Progenitor cell of endocrine pancreas (in vitro differentiated cells): Measurements from ENCODE around the gene PTPRM. TPM values are rescaled to one million over a fixed set of nuclear protein-coding genes. Genes with fewer than 3 reads are reported as not detected.
A peak's percentile ranks its signal among the peaks of the same experiment; 100 is the strongest.

Source experiments
- DNase-seq: peaks from one replicate; pipeline ENCODE4 v3.0.0; 2021; ENCODE audit warnings: low spot score; ENCODE audit not compliant: unreplicated experiment
- H3K27ac Mint-ChIP-seq: 2 replicates; pipeline ENCODE4 v1.8.0; 2021; ENCODE audit warnings: mild to moderate bottlenecking, moderate library complexity, mixed read lengths
- H3K27me3 Mint-ChIP-seq: 2 replicates; pipeline ENCODE4 v1.8.0; 2021; ENCODE audit warnings: mixed read lengths
- H3K36me3 Mint-ChIP-seq: 2 replicates; pipeline ENCODE4 v1.8.0; 2022; ENCODE audit warnings: mixed read lengths; ENCODE audit not compliant: insufficient read depth
- H3K4me1 Mint-ChIP-seq: 2 replicates; pipeline ENCODE4 v1.8.0; 2021; ENCODE audit warnings: low read depth, mixed read lengths
- H3K4me3 Mint-ChIP-seq: 2 replicates; pipeline ENCODE4 v1.8.0; 2021; ENCODE audit warnings: low read depth, mild to moderate bottlenecking, moderate library complexity, mixed read lengths
- H3K9me3 Mint-ChIP-seq: 2 replicates; pipeline ENCODE4 v1.8.0; 2021; ENCODE audit warnings: low read depth, mixed read lengths
- CTCF ChIP-seq: fragments of 200-600 bp; sonication (generic); IDR thresholded peaks from one replicate; pipeline ENCODE4 v1.5.0; 2021; ENCODE audit warnings: antibody characterized with exemption, mild to moderate bottlenecking; ENCODE audit not compliant: unreplicated experiment
- total RNA-seq: library from RNA; stranded (reverse); gene quantifications from 2 replicates; pipeline ENCODE4 v1.2.1, GENCODE V29; 2021

PTPRM gene
- total RNA-seq, 1 donor from 2014 or later: 23.2 TPM

GRCh38 chr18:8423051-8423557 lies 856.0 kb downstream of the PTPRM start:
- peaks cover 3% of the 10 kb centered on the region for H3K9me3 Mint-ChIP-seq
- H3K4me3 Mint-ChIP-seq: no peak overlapping the region
- no peak overlapping the region for H3K27ac Mint-ChIP-seq
- no peaks in the 10 kb centered on the region for H3K4me1 Mint-ChIP-seq
- peaks cover 3% of the 10 kb centered on the region for H3K27me3 Mint-ChIP-seq
- no peaks in the 10 kb centered on the region for H3K36me3 Mint-ChIP-seq
- no peak for DNase-seq
- no peak for TF ChIP-seq CTCF

GRCh38 chr18:8424481-8424880 lies 857.4 kb downstream of the PTPRM start:
- TF ChIP-seq CTCF: no peak
- peaks cover 3% of the 10 kb centered on the region for H3K9me3 Mint-ChIP-seq
- no peaks in the 10 kb centered on the region for H3K4me1 Mint-ChIP-seq
- H3K4me3 Mint-ChIP-seq: no peak overlapping the region
- no peak for DNase-seq
- no peaks in the 10 kb centered on the region for H3K36me3 Mint-ChIP-seq
- no peak overlapping the region for H3K27ac Mint-ChIP-seq
- H3K27me3 Mint-ChIP-seq: peaks cover 3% of the 10 kb centered on the region

- no peak for TF ChIP-seq CTCF
- H3K27ac Mint-ChIP-seq: no peak overlapping the region
- H3K36me3 Mint-ChIP-seq: no peaks in the 10 kb centered on the region
- no peak overlapping the region for H3K4me3 Mint-ChIP-seq
- H3K27me3 Mint-ChIP-seq: peaks cover 3% of the 10 kb centered on the region
- peaks cover 3% of the 10 kb centered on the region for H3K9me3 Mint-ChIP-seq
- no peak for DNase-seq
- no peaks in the 10 kb centered on the region for H3K4me1 Mint-ChIP-seq
Observed at GRCh38 chr18:8424917-8425725, 858.0 kb downstream of the PTPRM start.

- Mint-ChIP-seq H3K27me3 (peaks cover 3% of the 10 kb centered on the region), H3K4me3 (no peak overlapping the region), H3K27ac (no peak overlapping the region), H3K36me3 (no peaks in the 10 kb centered on the region), H3K9me3 (peaks cover 3% of the 10 kb centered on the region), H3K4me1 (no peaks in the 10 kb centered on the region)
- DNase-seq: no peak
- peak; percentile 58 for TF ChIP-seq CTCF
Observed at GRCh38 chr18:8426401-8426800, 859.3 kb downstream of the PTPRM start.

- Mint-ChIP-seq H3K4me3 (no peak overlapping the region), H3K9me3 (peaks cover 3% of the 10 kb centered on the region)
Observed at GRCh38 chr18:8427339-8427738, 860.2 kb downstream of the PTPRM start.

More at GRCh38 chr18:8427339-8427738, 860.2 kb downstream of the PTPRM start:
- Mint-ChIP-seq H3K27ac (no peak overlapping the region), H3K27me3 (peaks cover 3% of the 10 kb centered on the region), H3K4me1 (no peaks in the 10 kb centered on the region), H3K36me3 (no peaks in the 10 kb centered on the region)
- DNase-seq: no peak
- TF ChIP-seq CTCF: no peak
